H1 (cell line): ENCODE results near the gene RETREG1. TPM values are rescaled to one million over a fixed set of nuclear protein-coding genes. Genes with fewer than 3 reads are reported as not detected.

ENCODE experiments used
- CTCF ChIA-PET: fragments of 300-600 bp; sonication (Branson Sonifier 250); formaldehyde crosslinking; loops from one replicate; lab custom pipeline; 2021; ENCODE audit not compliant: partially characterized antibody; lab: Charles Lee
- POLR2A ChIA-PET: fragments of 300-600 bp; sonication (Branson Sonifier 250); formaldehyde crosslinking; loops from one replicate; lab custom pipeline; 2021; ENCODE audit warnings: inconsistent platforms; ENCODE audit not compliant: partially characterized antibody; lab: Charles Lee
- DNase-seq, 2 experiments: peaks; one replicate each; pipeline versions ENCODE4 v3.0.0 to v3.0.0-alpha.2; 2010 to 2022; ENCODE audit warnings: low spot score in 2 of 2, low read depth in 1 of 2, mixed read lengths in 1 of 2
- FAIRE-seq: peaks from 2 replicates; lab custom pipeline; 2011; peaks lifted over from hg19 to GRCh38; lab: Jason Lieb, UNC
- H2AFZ ChIP-seq: 2 replicates; pipeline ENCODE4 v1.8.1; 2012; ENCODE audit warnings: low read length, inconsistent platforms
- H2AK5ac ChIP-seq: 2 replicates; pipeline ENCODE4 v1.6.1; 2013; ENCODE audit warnings: low read depth, low read length
- H2BK120ac ChIP-seq: replicated peaks from 2 replicates; pipeline ENCODE3; 2013; ENCODE audit warnings: low read depth, low read length, inconsistent platforms
- H2BK12ac ChIP-seq: 2 replicates; pipeline ENCODE4 v1.6.1; 2013; ENCODE audit warnings: low read depth, low read length
- H2BK15ac ChIP-seq: 2 replicates; pipeline ENCODE4 v1.6.1; 2013; ENCODE audit warnings: low read length
- H2BK20ac ChIP-seq: 2 replicates; pipeline ENCODE4 v1.6.1; 2013; ENCODE audit warnings: low read length
- H2BK5ac ChIP-seq: 2 replicates; pipeline ENCODE4 v1.6.1; 2013; ENCODE audit warnings: low read depth, low read length
- H3K14ac ChIP-seq: 2 replicates; pipeline ENCODE4 v1.6.1; 2013; ENCODE audit warnings: inconsistent platforms; ENCODE audit not compliant: insufficient read length
- H3K18ac ChIP-seq: 2 replicates; pipeline ENCODE4 v1.6.1; 2013; ENCODE audit warnings: low read length; ENCODE audit errors: extremely low read depth
- H3K23ac ChIP-seq: 2 replicates; pipeline ENCODE4 v1.6.1; 2013; ENCODE audit warnings: inconsistent platforms; ENCODE audit not compliant: insufficient read length
- H3K23me2 ChIP-seq: 2 replicates; pipeline ENCODE4 v1.6.1; 2013; ENCODE audit warnings: low read depth, low read length
- H3K27ac ChIP-seq: 2 replicates; pipeline ENCODE4 v1.6.1; 2011; ENCODE audit warnings: low read depth, low read length, inconsistent platforms
- H3K27me3 ChIP-seq, 4 experiments: replicated peaks in 1 of 4; 1 replicate in 1 of 4; 2 replicates in 3 of 4; pipeline versions ENCODE4 v1.6.1 to v1.8.1; 2011 to 2013; ENCODE audit warnings: low read length in 3 of 4, mild to moderate bottlenecking in 3 of 4, inconsistent platforms in 2 of 4, mixed read lengths in 2 of 4, moderate library complexity in 1 of 4; ENCODE audit not compliant: control insufficient read depth in 3 of 4, insufficient read depth in 3 of 4; ENCODE audit errors: extremely low read depth in 1 of 4
- H3K36me3 ChIP-seq, 4 experiments: 2 replicates each; pipeline versions ENCODE4 v1.6.1 to v1.8.1; 2011 to 2013; ENCODE audit warnings: mild to moderate bottlenecking in 4 of 4, low read length in 3 of 4, moderate library complexity in 2 of 4, control low read depth in 1 of 4, inconsistent platforms in 1 of 4; ENCODE audit not compliant: insufficient read depth in 4 of 4, control insufficient read depth in 2 of 4
- H3K4ac ChIP-seq: replicated peaks from 2 replicates; pipeline ENCODE3; 2013; ENCODE audit warnings: low read length, low read depth, mixed read lengths, inconsistent platforms; ENCODE audit not compliant: insufficient read length
- H3K4me1 ChIP-seq, 4 experiments: replicated peaks in 1 of 4; 1 replicate in 1 of 4; 2 replicates in 3 of 4; pipeline versions ENCODE4 v1.6.1 to v1.8.1; 2011 to 2013; ENCODE audit warnings: low read length in 3 of 4, inconsistent platforms in 2 of 4, mixed read lengths in 1 of 4; ENCODE audit not compliant: insufficient read depth in 4 of 4, control insufficient read depth in 3 of 4
- H3K4me2 ChIP-seq, 2 experiments: 2 replicates each; pipeline versions ENCODE4 v1.6.1 to v1.8.1; 2011 to 2013; ENCODE audit warnings: low read depth in 2 of 2, low read length in 2 of 2, control low read depth in 1 of 2, inconsistent platforms in 1 of 2, mild to moderate bottlenecking in 1 of 2; ENCODE audit not compliant: insufficient read depth in 1 of 2
- H3K4me3 ChIP-seq, 4 experiments: fragments of 200-600, 300-600 bp in 1 of 4; sonication (generic), shearing (Covaris generic), sonication (Bioruptor Twin) in 1 of 4; 2 replicates each; pipeline versions ENCODE4 v1.5.1 to v1.8.1; 2011 to 2016; ENCODE audit warnings: low read length in 4 of 4, low read depth in 3 of 4, control low read depth in 2 of 4, inconsistent platforms in 2 of 4, mild to moderate bottlenecking in 2 of 4, mixed read lengths in 1 of 4, moderate library complexity in 1 of 4; ENCODE audit not compliant: insufficient read depth in 2 of 4; ENCODE audit errors: extremely low read depth in 1 of 4
- H3K56ac ChIP-seq: replicated peaks from 2 replicates; pipeline ENCODE3; 2013; ENCODE audit warnings: low read depth, mild to moderate bottlenecking, mixed read lengths, low read length, inconsistent platforms; ENCODE audit not compliant: insufficient read length
- H3K79me1 ChIP-seq: 2 replicates; pipeline ENCODE4 v1.6.1; 2013; ENCODE audit warnings: low read depth, low read length, control low read depth
- H3K79me2 ChIP-seq, 2 experiments: 2 replicates each; pipeline versions ENCODE4 v1.6.1 to v1.8.1; 2012 to 2013; ENCODE audit warnings: low read length in 2 of 2, mild to moderate bottlenecking in 2 of 2, inconsistent platforms in 1 of 2; ENCODE audit not compliant: insufficient read depth in 2 of 2, control insufficient read depth in 1 of 2
- H3K9ac ChIP-seq, 4 experiments: replicated peaks in 1 of 4; 1 replicate in 1 of 4; 2 replicates in 3 of 4; pipeline versions ENCODE4 v1.6.1 to v1.8.1; 2011 to 2013; ENCODE audit warnings: low read depth in 3 of 4, low read length in 3 of 4, control low read depth in 2 of 4, mild to moderate bottlenecking in 2 of 4, moderate library complexity in 2 of 4, inconsistent platforms in 1 of 4; ENCODE audit errors: extremely low read depth in 1 of 4
- H3K9me3 ChIP-seq, 2 experiments: 2 replicates each; pipeline versions ENCODE4 v1.6.1 to v1.8.1; 2012 to 2013; ENCODE audit warnings: mild to moderate bottlenecking in 2 of 2, moderate library complexity in 2 of 2, control low read depth in 1 of 2, inconsistent platforms in 1 of 2, low read depth in 1 of 2, low read length in 1 of 2, mixed read lengths in 1 of 2; ENCODE audit not compliant: insufficient read depth in 2 of 2
- H4K20me1 ChIP-seq, 2 experiments: replicated peaks in 1 of 2; 2 replicates each; pipeline versions ENCODE3 to v1.8.1; 2011 to 2013; ENCODE audit warnings: inconsistent platforms in 2 of 2, low read length in 2 of 2, mild to moderate bottlenecking in 1 of 2; ENCODE audit not compliant: insufficient read depth in 2 of 2, control insufficient read depth in 1 of 2
- H4K5ac ChIP-seq: 2 replicates; pipeline ENCODE4 v1.6.1; 2013; ENCODE audit warnings: low read length, low read depth, mixed read lengths, inconsistent platforms; ENCODE audit not compliant: insufficient read length
- H4K8ac ChIP-seq: 2 replicates; pipeline ENCODE4 v1.8.0; 2013; ENCODE audit warnings: mild to moderate bottlenecking, moderate library complexity, low read length, inconsistent platforms; ENCODE audit not compliant: insufficient read depth; ENCODE audit errors: extremely low read depth
- H4K91ac ChIP-seq: replicated peaks from 2 replicates; pipeline ENCODE3; 2013; ENCODE audit warnings: low read length, mixed read lengths, inconsistent platforms; ENCODE audit not compliant: insufficient read length
- CTCF ChIP-seq, 3 experiments: IDR thresholded peaks; 1 replicate in 2 of 3; 2 replicates in 1 of 3; pipeline versions ENCODE4 v1.5.1 to v1.6.1; 2011; ENCODE audit warnings: low read length in 3 of 3, mild to moderate bottlenecking in 3 of 3, inconsistent platforms in 2 of 3, low read depth in 1 of 3, moderate library complexity in 1 of 3; ENCODE audit not compliant: insufficient read depth in 1 of 3; ENCODE audit errors: control extremely low read depth in 1 of 3
- EGR1 ChIP-seq: IDR thresholded peaks from 2 replicates; pipeline ENCODE4 v1.6.1; 2011; ENCODE audit warnings: low read depth, low read length, borderline replicate concordance
- EP300 ChIP-seq, 2 experiments: IDR thresholded peaks; 1 replicate in 1 of 2; 2 replicates in 1 of 2; pipeline ENCODE4 v1.6.1; 2011 to 2012; ENCODE audit warnings: low read depth in 2 of 2, low read length in 2 of 2, mild to moderate bottlenecking in 2 of 2, borderline replicate concordance in 1 of 2, inconsistent platforms in 1 of 2, moderate library complexity in 1 of 2
- HDAC2 ChIP-seq, 2 experiments: fragments of 300-600 bp in 1 of 2; sonication (generic) in 1 of 2; IDR thresholded peaks; 2 replicates each; pipeline ENCODE4 v1.6.1; 2011 to 2012; ENCODE audit warnings: low read depth in 2 of 2, low read length in 2 of 2, mild to moderate bottlenecking in 2 of 2, moderate library complexity in 2 of 2, borderline replicate concordance in 1 of 2, inconsistent platforms in 1 of 2
- HDAC6 ChIP-seq: IDR thresholded peaks from one replicate; pipeline ENCODE4 v1.7.1; 2012; ENCODE audit warnings: low read depth, mild to moderate bottlenecking, inconsistent platforms, low read length, moderate library complexity
- RAD21 ChIP-seq, 2 experiments: IDR thresholded peaks in 1 of 2; conservative IDR thresholded peaks in 1 of 2; 2 replicates each; pipeline ENCODE4 v1.6.1; 2011; ENCODE audit warnings: low read depth in 2 of 2, low read length in 2 of 2, improper control_type of control experiment in 1 of 2, inconsistent platforms in 1 of 2, mild to moderate bottlenecking in 1 of 2, moderate library complexity in 1 of 2
- SIN3A ChIP-seq, 2 experiments: IDR thresholded peaks in 1 of 2; conservative IDR thresholded peaks in 1 of 2; 2 replicates each; pipeline ENCODE4 v1.6.1; 2011 to 2012; ENCODE audit warnings: low read length in 2 of 2, improper control_type of control experiment in 1 of 2, low read depth in 1 of 2, mild to moderate bottlenecking in 1 of 2
- TBP ChIP-seq: IDR thresholded peaks from 2 replicates; pipeline ENCODE4 v1.6.1; 2011; ENCODE audit warnings: low read depth, low read length, improper control_type of control experiment
- TCF12 ChIP-seq: IDR thresholded peaks from 2 replicates; pipeline ENCODE4 v1.6.1; 2011; ENCODE audit warnings: low read depth, mild to moderate bottlenecking, low read length
- WGBS, 2 experiments: shearing (Covaris generic) in 1 of 2; methylation state at CpG; one replicate each; pipeline versions ENCODE4 v1.1.6 to v1.1.7; 2013 to 2015; ENCODE audit warnings: low lambda C conversion rate in 2 of 2, mixed read lengths in 2 of 2, inconsistent platforms in 1 of 2, low coverage in 1 of 2, missing lambda C conversion rate in 1 of 2; ENCODE audit not compliant: insufficient replicate concordance in 2 of 2, insufficient coverage in 1 of 2, insufficient read length in 1 of 2; ENCODE audit errors: extremely low coverage in 1 of 2, missing lambda C conversion rate in 1 of 2; 5-methylcytosine and 5-hydroxymethylcytosine counted together
- polyA plus RNA-seq, 7 experiments: library from polyadenylated mRNA; depleted of rRNA in 3 of 7; stranded (reverse) in 5 of 7; unstranded in 2 of 7; fragments of >200 nt in 5 of 7; fragments of 200-250 nt in 2 of 7; gene quantifications; 1 replicate in 5 of 7; 2 replicates in 1 of 7; 4 replicates in 1 of 7; pipeline versions ENCODE4 v1.2.1 to v1.2.3, GENCODE V29; 2011 to 2013; ENCODE audit warnings: missing spikeins in 2 of 7, mixed read lengths in 2 of 7
- total RNA-seq: library from RNA; stranded (reverse); fragmentation: NEBNext Ultra II Directional; extraction: Animal tissue kit (Norgen Biotek cat#: 25700); gene quantifications from 2 replicates; pipeline ENCODE4 v1.2.1, GENCODE V29; 2021

The RETREG1 gene
- total and polyA plus RNA-seq, 2 of the 8 experiments (the other 6 are each of a cell fraction or from before 2014, with no cell fraction given) = 0.62 to 1.9 TPM

DNA sequence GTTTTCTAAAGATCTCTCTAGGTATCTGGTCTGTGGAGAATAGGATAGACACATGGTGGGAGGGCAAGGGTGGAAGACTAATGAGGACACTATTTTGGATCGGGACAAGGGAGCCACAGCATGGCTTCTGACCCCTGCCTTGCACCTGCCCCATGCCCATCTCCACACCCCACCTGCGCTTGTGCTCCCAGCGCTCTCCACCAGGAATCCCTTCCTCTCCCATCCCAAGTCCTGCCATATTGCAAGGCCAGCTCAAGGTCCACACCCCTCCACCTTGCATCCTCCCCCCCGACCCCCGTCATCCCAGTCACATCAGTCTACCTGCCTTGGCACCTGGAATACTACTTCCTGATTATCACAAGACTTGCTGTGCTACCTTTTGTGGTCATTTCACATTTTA is 44.2 kb upstream of the RETREG1 start:
- no peak for TF ChIP-seq RAD21 (IDR thresholded peaks at IDR 0.05 in 1 of 2, conservative IDR thresholded peaks at IDR 0.05 in 1 of 2; ENCODE audit: low read depth in 2 of 2, low read length in 2 of 2)
- no peak for TF ChIP-seq SIN3A (conservative IDR thresholded peaks at IDR 0.05 in 1 of 2, IDR thresholded peaks at IDR 0.05 in 1 of 2; ENCODE audit: low read depth in 1 of 2, low read length in 2 of 2)
- TF ChIP-seq HDAC2 (IDR thresholded peaks at IDR 0.05; ENCODE audit: borderline replicate concordance in 1 of 2, low read depth in 2 of 2, low read length in 2 of 2) = no peak
- TF ChIP-seq CTCF (IDR thresholded peaks at IDR 0.05; ENCODE audit: control extremely low read depth in 1 of 3, insufficient read depth in 1 of 3, low read depth in 1 of 3, low read length in 3 of 3) = peak in 1 of 3 experiments; percentile 19; a peak in 1 of 4 replicates
- TF ChIP-seq HDAC6 = no peak
- TF ChIP-seq TCF12 = no peak
- TF ChIP-seq EGR1 = no peak
- no peak for TF ChIP-seq TBP
- no peak for TF ChIP-seq EP300 (IDR thresholded peaks at IDR 0.05; ENCODE audit: borderline replicate concordance in 1 of 2, low read depth in 2 of 2, low read length in 2 of 2)
- Histone ChIP-seq H3K9me3 (no peaks in the 10 kb centered on the region), H3K23ac (no peak overlapping the region), H3K79me1 (no peaks in the 10 kb centered on the region), H3K4me1 (no peaks in the 10 kb centered on the region), H3K14ac (no peak overlapping the region), H3K23me2 (no peaks in the 10 kb centered on the region), H3K18ac (no peak overlapping the region), H2AFZ (no peak overlapping the region), H3K27ac (no peak overlapping the region), H3K27me3 (no peaks in the 10 kb centered on the region), H2BK120ac (no peak overlapping the region), H3K9ac (no peak overlapping the region), H4K20me1 (peaks cover 0 to 3% of the 10 kb centered on the region in 2 experiments), H2BK20ac (no peak overlapping the region), H3K79me2 (no peaks in the 10 kb centered on the region), H4K5ac (no peak overlapping the region), H4K8ac (no peak overlapping the region), H4K91ac (no peak overlapping the region), H2BK5ac (no peak overlapping the region), H2BK15ac (no peak overlapping the region), H3K4me3 (no peak overlapping the region), H3K4me2 (no peak overlapping the region), H3K56ac (no peak overlapping the region), H2AK5ac (no peak overlapping the region), H2BK12ac (no peak overlapping the region), H3K4ac (no peak overlapping the region), H3K36me3 (peaks cover 2 to 21% (median 8%) of the 10 kb centered on the region in 4 experiments; a peak in 5 of 8 replicates)
- no peak for FAIRE-seq
- DNase-seq = no peak
- WGBS, 2 experiments = 73% methylated on average over 5 of the region's 5 CpGs; no CpG with 5 or more reads in 1 of the 2 experiments
- POLR2A ChIA-PET = interaction anchor here (0.7 kb wide), 1 partner anchor 43 kb away, joined by 3 read pairs; no protein-coding TSS in a partner anchor
- CTCF ChIA-PET = interaction anchor here (0.7 to 1.5 kb wide), 2 partner anchors 28 to 174 kb away, joined by 3 read pairs; no protein-coding TSS in a partner anchor
